Measurements from ENCODE around the gene SRRT.
"Not testable (repeated sequence)": the region's sequence is repeated elsewhere in the genome, so short reads cannot be mapped to it uniquely, and the experiment has no call there.

The SRRT gene

GRCh38 chr7:100847360-100847759, 27.5 kb upstream of the SRRT start:
- Histone ChIP-seq H3K4me1 (ENCODE audit: insufficient read depth, insufficient read length) (no peaks in the 10 kb centered on the region), H3K4me3 (ENCODE audit: insufficient read length, low read depth) (no peak overlapping the region), H3K9me3 (ENCODE audit: insufficient read depth, low read length) (no peaks in the 10 kb centered on the region), H3K27me3 (ENCODE audit: insufficient read depth, insufficient read length) (no peaks in the 10 kb centered on the region), H3K9ac (ENCODE audit: insufficient read length, low read depth) (no peak overlapping the region), H3K36me3 (ENCODE audit: insufficient read depth, insufficient read length, low read length) (peaks cover 2% of the 10 kb centered on the region)
- DNase-seq (ENCODE audit: low read depth, low spot score) = no peak
- no peak for TF ChIP-seq SUZ12 (IDR thresholded peaks at IDR 0.05; ENCODE audit: extremely low read depth, insufficient read depth, insufficient read length)
- no peak for TF ChIP-seq ZNF274 (IDR thresholded peaks at IDR 0.05; ENCODE audit: low read depth, low read length)
- TF ChIP-seq YY1 (IDR thresholded peaks at IDR 0.05; ENCODE audit: insufficient read depth, insufficient read length) = no peak

GRCh38 chr7:100852048-100852872, 22.6 kb upstream of the SRRT start, which contains the start of gene SLC12A9:
TSS of gene SLC12A9 (plus strand) at chr7:100852713. CDS start at chr7:100854198, 1,485 bp downstream.
- H3K4me3 ChIP-seq (ENCODE audit: insufficient read length, low read depth) = peak within 1 kb of the TSS; percentile 72
- DNase-seq (ENCODE audit: low read depth, low spot score) = peak; percentile 85
- no peak for TF ChIP-seq YY1 (IDR thresholded peaks at IDR 0.05; ENCODE audit: insufficient read depth, insufficient read length)
- TF ChIP-seq SUZ12 (IDR thresholded peaks at IDR 0.05; ENCODE audit: extremely low read depth, insufficient read depth, insufficient read length) = no peak
- no peak for TF ChIP-seq ZNF274 (IDR thresholded peaks at IDR 0.05; ENCODE audit: low read depth, low read length)
- no peaks in the 10 kb centered on the region for H3K27me3 ChIP-seq (ENCODE audit: insufficient read depth, insufficient read length)
- peaks cover 15% of the 10 kb centered on the region for H3K36me3 ChIP-seq (ENCODE audit: insufficient read depth, insufficient read length, low read length)
- H3K9ac ChIP-seq (ENCODE audit: insufficient read length, low read depth) = peak within 1 kb of the TSS; percentile 82
- peaks cover 2% of the 10 kb centered on the region for H3K4me1 ChIP-seq (ENCODE audit: insufficient read depth, insufficient read length)
- H3K9me3 ChIP-seq (ENCODE audit: insufficient read depth, low read length) = no peaks in the 10 kb centered on the region

- Histone ChIP-seq H3K36me3 (ENCODE audit: insufficient read depth, insufficient read length, low read length) (peaks cover 13% of the 10 kb centered on the region), H3K27me3 (ENCODE audit: insufficient read depth, insufficient read length) (no peaks in the 10 kb centered on the region), H3K4me3 (ENCODE audit: insufficient read length, low read depth) (no peak overlapping the region), H3K4me1 (ENCODE audit: insufficient read depth, insufficient read length) (peaks cover 2% of the 10 kb centered on the region), H3K9me3 (ENCODE audit: insufficient read depth, low read length) (no peaks in the 10 kb centered on the region), H3K9ac (ENCODE audit: insufficient read length, low read depth) (no peak overlapping the region)
- no peak for DNase-seq (ENCODE audit: low read depth, low spot score)
- TF ChIP-seq ZNF274 (IDR thresholded peaks at IDR 0.05; ENCODE audit: low read depth, low read length) (no peak), YY1 (IDR thresholded peaks at IDR 0.05; ENCODE audit: insufficient read depth, insufficient read length) (no peak), SUZ12 (IDR thresholded peaks at IDR 0.05; ENCODE audit: extremely low read depth, insufficient read depth, insufficient read length) (no peak)
These were observed 20.6 kb upstream of the SRRT start for GRCh38 chr7:100854146-100854895.

- H3K9me3 ChIP-seq (ENCODE audit: insufficient read depth, low read length); H3K4me1 ChIP-seq (ENCODE audit: insufficient read depth, insufficient read length); H3K9ac ChIP-seq (ENCODE audit: insufficient read length, low read depth); H3K27me3 ChIP-seq (ENCODE audit: insufficient read depth, insufficient read length); H3K4me3 ChIP-seq (ENCODE audit: insufficient read length, low read depth); DNase-seq (ENCODE audit: low read depth, low spot score): not testable (repeated sequence)
- peaks cover 17% of the 10 kb centered on the region for H3K36me3 ChIP-seq (ENCODE audit: insufficient read depth, insufficient read length, low read length)
These were observed 20.0 kb upstream of the SRRT start for GRCh38 chr7:100854899-100855298.

GRCh38 chr7:100855515-100855914, 19.4 kb upstream of the SRRT start:
- no peak overlapping the region for H3K9ac ChIP-seq (ENCODE audit: insufficient read length, low read depth)
- H3K4me1 ChIP-seq (ENCODE audit: insufficient read depth, insufficient read length) = peaks cover 2% of the 10 kb centered on the region
- H3K36me3 ChIP-seq (ENCODE audit: insufficient read depth, insufficient read length, low read length) = peaks cover 23% of the 10 kb centered on the region
- H3K4me3 ChIP-seq (ENCODE audit: insufficient read length, low read depth) = no peak overlapping the region
- no peaks in the 10 kb centered on the region for H3K27me3 ChIP-seq (ENCODE audit: insufficient read depth, insufficient read length)
- no peak for TF ChIP-seq YY1 (IDR thresholded peaks at IDR 0.05; ENCODE audit: insufficient read depth, insufficient read length)
- TF ChIP-seq SUZ12 (IDR thresholded peaks at IDR 0.05; ENCODE audit: extremely low read depth, insufficient read depth, insufficient read length) = no peak
- no peak for TF ChIP-seq ZNF274 (IDR thresholded peaks at IDR 0.05; ENCODE audit: low read depth, low read length)
- no peaks in the 10 kb centered on the region for H3K9me3 ChIP-seq (ENCODE audit: insufficient read depth, low read length)
- DNase-seq (ENCODE audit: low read depth, low spot score) = no peak

- H3K36me3 ChIP-seq (ENCODE audit: insufficient read depth, insufficient read length, low read length) = peaks cover 37% of the 10 kb centered on the region
- H3K9ac ChIP-seq (ENCODE audit: insufficient read length, low read depth) = no peak overlapping the region
- H3K4me1 ChIP-seq (ENCODE audit: insufficient read depth, insufficient read length) = peaks cover 2% of the 10 kb centered on the region
- TF ChIP-seq SUZ12 (IDR thresholded peaks at IDR 0.05; ENCODE audit: extremely low read depth, insufficient read depth, insufficient read length) (no peak), YY1 (IDR thresholded peaks at IDR 0.05; ENCODE audit: insufficient read depth, insufficient read length) (no peak), ZNF274 (IDR thresholded peaks at IDR 0.05; ENCODE audit: low read depth, low read length) (no peak)
- H3K4me3 ChIP-seq (ENCODE audit: insufficient read length, low read depth) = no peak overlapping the region
- H3K27me3 ChIP-seq (ENCODE audit: insufficient read depth, insufficient read length) = no peaks in the 10 kb centered on the region
- no peaks in the 10 kb centered on the region for H3K9me3 ChIP-seq (ENCODE audit: insufficient read depth, low read length)
- DNase-seq (ENCODE audit: low read depth, low spot score) = no peak
These were observed 18.0 kb upstream of the SRRT start for GRCh38 chr7:100856871-100857282.

- Histone ChIP-seq H3K4me1 (ENCODE audit: insufficient read depth, insufficient read length) (peaks cover 2% of the 10 kb centered on the region), H3K36me3 (ENCODE audit: insufficient read depth, insufficient read length, low read length) (peaks cover 49% of the 10 kb centered on the region)
These were observed 15.0 kb upstream of the SRRT start for GRCh38 chr7:100859856-100860255.

More at GRCh38 chr7:100859856-100860255, 15.0 kb upstream of the SRRT start:
- TF ChIP-seq ZNF274 (IDR thresholded peaks at IDR 0.05; ENCODE audit: low read depth, low read length) (no peak), YY1 (IDR thresholded peaks at IDR 0.05; ENCODE audit: insufficient read depth, insufficient read length) (no peak), SUZ12 (IDR thresholded peaks at IDR 0.05; ENCODE audit: extremely low read depth, insufficient read depth, insufficient read length) (no peak)
- H3K27me3 ChIP-seq (ENCODE audit: insufficient read depth, insufficient read length) = no peaks in the 10 kb centered on the region
- no peak overlapping the region for H3K4me3 ChIP-seq (ENCODE audit: insufficient read length, low read depth)
- H3K9me3 ChIP-seq (ENCODE audit: insufficient read depth, low read length) = no peaks in the 10 kb centered on the region
- DNase-seq (ENCODE audit: low read depth, low spot score) = no peak
- no peak overlapping the region for H3K9ac ChIP-seq (ENCODE audit: insufficient read length, low read depth)

Data from NT2/D1 (cell line).